Tongue (tissue), 2 donors: ENCODE measurements around the gene PRXL2B. TPM values are rescaled to one million over a fixed set of nuclear protein-coding genes. Genes with fewer than 3 reads are reported as not detected.

Source experiments
- DNase-seq: peaks from one replicate; pipeline ENCODE4 v3.0.0-alpha.2; 2015
- total RNA-seq: library from RNA; depleted of rRNA; stranded (reverse); fragments of >200 nt; gene quantifications from one replicate; pipeline ENCODE4 v1.2.3, GENCODE V29; 2014

The PRXL2B gene
- total RNA-seq, 1 donor from 2014 or later = 15.4 TPM

DNA sequence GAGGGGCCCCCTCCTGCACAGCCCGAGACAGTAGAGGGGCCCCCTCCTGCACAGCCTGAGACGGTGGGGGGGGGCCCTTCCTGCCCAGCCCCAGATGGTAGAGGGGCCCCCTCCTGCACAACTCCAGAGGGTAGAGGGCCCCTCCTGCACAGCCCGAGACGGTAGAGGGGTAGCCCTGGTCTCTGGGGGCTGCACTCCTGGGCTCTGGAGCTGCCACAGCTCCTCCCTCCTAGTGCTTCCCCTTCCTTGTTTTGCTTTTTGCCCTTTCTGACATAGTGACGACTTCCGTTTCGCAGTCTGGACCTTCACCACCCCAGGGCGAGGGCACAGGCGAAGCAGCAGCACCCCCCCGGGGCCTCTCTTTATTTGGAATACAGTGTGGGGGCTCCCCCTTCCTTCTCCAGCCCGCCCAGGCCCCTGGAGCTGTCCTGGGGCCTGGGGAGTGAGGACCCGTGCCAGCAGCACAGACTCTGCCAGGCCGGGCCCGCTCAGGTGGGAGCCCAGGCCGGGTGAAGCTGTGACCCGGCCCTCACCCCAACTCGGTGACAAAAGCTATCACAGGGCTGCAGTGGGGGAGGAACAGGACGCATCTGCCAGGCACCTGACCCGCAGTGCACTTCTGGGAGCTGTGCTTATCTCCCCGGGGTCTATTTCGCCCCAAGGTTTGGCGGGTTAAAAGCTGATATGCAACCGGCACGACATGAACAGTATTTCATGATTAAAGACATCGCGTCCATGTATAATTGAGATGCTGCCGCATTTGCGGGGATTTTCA is 1.1 kb upstream of the PRXL2B start:
- peak; percentile 75 for DNase-seq

DNA sequence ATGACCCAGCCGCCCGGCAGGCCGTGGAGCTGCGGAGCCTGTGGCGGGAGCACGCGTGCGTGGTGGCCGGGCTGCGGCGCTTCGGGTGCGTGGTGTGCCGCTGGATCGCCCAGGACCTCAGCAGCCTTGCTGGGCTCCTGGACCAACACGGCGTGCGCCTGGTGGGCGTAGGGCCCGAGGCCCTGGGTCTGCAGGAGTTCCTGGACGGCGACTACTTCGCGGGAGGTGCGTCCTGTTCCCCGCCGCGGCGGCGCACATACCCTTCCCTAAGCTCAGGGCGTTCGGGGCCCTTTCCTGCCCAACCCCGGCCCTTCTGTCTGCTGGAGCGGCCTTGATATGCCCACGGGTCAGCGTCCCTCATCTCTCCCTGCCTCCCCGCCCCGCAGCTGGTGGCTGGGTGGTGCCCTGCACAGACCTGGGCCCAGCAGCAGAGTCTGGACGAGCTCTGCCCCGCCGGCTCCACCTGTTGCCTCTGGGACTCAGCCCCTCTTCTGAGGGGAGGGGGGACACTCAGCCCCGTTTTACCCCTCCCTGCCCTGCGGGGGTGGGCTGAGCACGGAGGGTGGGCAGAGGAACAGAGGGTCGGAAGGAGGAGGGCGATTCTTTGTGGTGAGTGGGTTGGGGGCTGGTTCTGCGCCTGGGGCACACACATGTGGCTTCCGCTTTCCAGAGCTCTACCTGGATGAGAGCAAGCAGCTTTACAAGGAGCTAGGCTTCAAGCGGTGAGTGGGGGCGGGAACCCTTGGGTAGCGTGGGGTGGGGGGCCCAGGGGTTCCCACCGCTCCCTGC is 688 bp downstream of the PRXL2B start:
- DNase-seq = peak; percentile 38

DNA sequence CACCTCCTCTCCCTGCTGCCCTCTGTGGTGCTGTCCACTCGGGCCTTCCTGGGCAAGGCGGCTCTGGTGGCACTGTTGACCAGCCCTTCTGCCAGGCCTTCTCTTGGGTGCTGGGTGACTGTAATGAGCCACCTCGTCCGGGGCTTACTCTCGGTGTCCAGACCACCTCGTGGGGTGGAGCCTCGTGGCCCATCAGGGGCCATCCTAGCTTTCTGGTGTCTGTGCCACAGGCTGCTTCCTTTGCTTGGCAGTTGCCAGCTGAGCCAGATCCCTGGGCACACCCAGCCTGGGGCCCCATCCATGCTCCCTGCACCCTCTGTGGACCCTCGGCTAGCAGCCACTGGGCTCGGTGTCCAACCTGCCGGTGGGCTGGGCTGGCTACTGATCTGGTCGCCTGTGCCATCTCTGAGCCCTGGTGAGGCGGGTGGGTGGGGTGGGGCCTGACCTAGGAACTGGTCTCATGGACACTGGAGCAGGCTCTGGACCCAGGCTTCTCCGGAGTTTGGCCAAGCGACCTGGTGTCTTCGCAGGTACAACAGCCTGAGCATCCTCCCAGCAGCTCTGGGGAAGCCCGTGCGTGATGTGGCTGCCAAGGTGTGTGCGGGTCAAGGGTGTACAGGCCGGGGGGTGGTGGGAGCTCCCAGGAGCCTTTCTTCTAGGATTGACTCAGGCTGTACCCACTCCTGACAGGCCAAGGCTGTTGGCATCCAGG is 1.4 kb downstream of the PRXL2B start:
- DNase-seq = no peak

DNA sequence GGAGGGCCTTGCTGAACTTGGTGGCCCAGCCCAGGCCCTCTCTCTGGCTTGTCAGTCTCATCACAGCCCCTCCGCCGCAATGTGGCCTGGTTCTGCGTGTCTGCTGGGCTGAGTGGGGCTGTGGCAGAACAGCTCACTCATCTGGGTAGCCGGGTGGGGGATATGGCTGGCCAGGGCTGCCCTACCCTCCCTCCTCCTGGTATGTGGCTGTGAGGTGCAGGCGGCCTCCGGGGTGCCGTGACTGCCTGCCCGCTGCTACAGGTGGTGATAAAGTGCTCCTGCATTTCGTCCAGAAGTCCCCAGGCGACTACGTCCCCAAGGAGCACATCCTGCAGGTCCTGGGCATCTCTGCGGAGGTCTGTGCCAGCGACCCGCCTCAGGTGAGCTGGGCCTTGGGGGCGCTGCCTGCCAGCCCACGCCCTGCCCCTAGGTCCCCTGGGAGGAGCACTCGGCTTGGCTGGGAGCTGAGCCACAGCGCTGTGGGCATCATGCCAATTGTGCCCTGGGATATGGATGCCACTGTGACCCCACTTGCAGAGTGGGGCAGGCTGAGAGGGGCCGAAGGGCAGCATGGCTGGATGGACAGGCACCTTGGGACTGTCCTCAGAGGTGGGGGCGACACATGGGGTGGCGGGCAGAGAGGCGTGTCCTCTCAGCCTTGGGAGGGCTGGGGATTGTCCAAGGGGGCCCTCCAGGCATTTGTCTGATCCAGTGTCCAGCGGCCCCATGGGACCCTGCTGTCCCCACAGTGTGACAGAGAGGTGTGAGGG is 2.3 kb downstream of the PRXL2B start:
- no peak for DNase-seq

DNA sequence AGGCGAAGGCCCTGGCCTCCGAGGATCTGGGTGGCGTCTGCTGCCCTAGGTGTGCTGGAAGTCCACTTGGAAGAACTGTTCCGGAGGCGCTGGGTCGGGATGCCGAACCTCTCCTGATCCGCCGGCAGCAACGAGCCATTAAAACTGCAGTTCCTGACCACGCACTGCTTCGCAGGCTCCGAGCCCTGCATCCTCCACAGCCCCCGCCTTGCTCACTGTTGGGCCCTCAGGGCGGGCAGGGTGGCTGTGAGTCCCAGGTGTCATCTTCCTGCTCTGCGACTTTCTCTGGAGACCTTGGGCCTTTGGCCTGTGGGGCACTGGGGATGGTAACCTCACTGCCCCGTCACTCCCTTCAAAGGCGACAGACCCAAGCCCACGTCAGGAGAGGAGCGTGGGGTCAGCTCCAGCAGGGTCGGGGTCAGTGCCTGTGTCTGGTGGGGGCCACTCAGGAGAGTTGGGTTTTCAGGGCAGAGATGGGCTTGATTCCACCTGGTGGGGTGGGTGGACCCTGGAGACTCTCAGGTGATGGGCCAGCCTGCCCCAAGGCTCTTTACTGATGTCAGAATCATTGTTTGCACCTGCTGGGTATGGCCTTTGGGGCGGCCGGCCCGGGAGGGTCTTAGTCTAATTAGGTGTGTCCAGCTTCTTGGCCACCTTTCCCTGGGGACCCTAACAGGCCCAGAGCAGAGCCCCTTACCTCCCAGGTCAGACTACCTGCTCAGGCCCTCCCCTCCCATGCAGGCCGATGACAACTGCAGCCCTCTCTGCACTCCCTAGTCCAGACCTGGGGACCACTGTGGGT is 3.1 kb downstream of the PRXL2B start:
- DNase-seq = no peak

DNA sequence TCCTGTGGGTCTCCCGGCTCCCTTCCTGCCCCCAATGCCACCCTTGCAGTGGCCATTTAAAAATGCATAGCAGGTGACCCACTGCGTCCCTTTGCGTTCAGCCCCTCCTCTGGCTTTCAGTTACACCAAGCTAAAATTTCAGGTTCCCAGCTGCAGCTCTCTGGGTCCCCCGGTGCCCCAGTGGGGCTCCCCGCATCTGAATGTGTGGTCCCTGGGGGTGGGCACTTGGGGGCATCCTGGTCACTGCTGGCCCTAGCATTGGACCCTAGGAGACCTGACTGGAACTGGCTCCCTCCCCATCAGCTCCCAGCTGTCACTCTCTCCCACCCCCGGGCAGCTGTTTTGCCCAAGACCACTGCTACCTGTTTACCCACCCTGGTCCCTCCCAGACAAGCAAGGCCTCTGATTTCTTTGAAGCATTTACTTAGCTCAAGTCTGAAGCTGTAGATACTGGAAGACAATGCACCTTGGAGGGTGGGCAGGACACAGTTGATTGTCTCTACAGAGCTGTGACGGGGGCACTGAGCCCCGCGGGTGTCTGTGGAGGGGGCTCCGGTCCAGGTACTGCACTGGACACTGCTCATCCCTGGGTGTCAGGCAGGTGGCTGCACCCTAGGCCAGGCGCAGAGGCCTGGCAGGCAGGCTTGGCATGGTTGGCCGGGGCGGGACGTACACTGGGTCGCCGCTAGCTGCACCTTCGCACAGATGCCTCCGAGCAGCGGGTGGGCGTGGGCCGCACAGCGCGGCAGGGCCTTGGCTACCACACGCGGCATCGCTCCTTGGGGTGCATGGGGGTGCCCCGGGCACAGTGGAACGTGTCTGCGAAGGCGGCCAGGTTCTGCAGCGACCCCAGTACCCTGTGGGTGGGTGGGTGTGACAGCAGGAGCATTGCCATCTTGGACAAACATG is 3.9 kb downstream of the PRXL2B start:
- DNase-seq = no peak

DNA sequence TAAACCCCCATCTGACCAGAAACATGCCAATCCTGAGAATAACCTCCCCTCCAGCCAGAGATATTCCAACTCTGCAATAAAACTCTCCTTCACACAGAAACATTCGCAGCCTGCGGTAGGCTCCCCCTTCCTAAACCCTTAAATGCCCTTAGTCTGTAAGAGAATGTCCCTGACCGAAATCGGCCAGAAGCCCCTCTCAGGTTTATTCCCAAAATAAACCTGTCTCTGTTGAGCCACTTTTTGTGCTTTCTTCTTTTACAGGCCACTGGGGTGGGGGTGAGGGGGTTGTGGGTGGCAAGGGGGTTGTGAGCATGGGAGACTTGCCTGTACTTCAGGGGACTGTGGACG is 4.6 kb downstream of the PRXL2B start:
- DNase-seq = no peak

DNA sequence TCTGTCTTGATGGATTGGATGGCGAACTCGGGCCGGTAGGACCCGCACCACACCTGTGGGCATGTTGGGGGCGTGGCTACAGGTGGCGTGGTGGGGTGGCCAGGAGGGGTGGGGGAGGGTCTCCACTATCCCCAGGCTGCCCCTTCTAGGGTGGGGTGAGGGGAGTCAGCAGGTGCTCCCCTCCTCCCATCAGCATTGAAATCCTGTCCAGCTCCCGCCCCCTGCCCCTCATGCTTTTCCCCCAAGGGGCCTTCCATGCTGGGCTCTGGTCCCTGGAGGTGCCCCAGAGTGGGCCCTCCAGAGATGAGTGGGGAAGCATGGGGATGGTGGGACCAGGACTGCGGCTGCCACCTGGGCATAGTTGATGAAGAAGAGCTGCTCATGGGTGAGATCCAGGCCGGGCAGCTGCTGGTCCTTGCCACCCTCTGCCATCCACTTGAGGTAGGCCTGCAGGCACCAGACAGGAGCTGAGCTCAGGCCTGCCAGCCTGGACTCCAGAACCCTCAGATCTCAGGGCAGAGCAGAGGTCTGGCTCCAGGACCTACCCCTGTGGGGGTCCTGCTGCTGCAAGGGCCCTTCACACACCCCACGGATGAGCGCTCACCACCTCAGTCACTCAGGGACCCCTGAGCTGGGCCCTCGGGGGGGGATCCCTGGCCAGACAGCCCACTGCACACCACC is 5.1 kb downstream of the PRXL2B start:
- DNase-seq = no peak

DNA sequence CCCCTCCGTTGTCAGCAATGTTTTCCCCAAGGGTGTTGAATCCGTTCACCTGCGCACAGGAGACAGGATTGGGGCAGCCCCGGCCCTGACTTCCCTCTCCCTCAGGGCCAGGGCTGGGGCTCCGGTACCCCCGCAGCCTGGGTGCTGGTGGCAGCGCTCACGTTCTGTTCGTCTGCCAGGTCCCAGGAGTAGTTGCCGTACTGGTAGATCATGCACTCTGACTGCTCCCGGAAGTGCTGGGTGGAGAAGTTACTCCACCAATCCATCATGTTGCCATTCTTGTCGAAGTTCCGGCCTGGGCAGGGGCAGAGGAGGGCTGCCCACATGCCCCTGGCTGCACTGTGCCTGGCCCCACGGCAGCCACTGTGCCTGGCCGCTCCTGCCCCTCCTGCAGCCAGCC is 6.1 kb downstream of the PRXL2B start:
- no peak for DNase-seq

DNA sequence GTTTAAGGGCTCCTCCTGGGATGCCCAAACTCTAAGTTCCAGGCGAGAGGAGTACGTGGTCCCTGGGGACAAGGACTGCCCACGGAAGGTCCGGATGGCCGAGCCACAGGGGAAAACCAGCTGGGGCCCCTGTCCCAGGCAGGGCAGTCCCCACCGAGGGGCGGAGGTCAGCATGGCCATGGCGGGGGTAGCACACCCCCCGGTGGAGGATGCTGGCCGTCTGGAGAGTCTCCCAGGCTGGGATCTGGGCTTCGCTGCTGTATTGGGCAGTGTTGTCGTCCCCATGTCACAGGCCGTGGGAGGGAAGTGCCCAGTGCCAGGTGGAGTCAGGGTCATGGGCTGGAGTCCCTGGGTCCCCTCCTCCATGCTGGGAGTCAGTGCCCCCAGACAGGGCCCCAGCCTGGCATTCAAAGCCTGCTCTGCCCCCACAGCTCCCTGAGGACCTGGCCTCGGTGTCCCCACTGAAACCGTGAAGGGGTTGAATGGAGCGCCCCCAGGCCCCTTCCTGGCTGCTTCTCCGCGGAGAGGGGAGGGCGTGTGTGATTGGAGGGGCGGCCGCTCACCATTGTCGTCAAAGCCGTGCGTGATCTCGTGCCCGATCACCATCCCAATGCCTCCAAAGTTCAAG is 6.8 kb downstream of the PRXL2B start:
- DNase-seq = no peak

DNA sequence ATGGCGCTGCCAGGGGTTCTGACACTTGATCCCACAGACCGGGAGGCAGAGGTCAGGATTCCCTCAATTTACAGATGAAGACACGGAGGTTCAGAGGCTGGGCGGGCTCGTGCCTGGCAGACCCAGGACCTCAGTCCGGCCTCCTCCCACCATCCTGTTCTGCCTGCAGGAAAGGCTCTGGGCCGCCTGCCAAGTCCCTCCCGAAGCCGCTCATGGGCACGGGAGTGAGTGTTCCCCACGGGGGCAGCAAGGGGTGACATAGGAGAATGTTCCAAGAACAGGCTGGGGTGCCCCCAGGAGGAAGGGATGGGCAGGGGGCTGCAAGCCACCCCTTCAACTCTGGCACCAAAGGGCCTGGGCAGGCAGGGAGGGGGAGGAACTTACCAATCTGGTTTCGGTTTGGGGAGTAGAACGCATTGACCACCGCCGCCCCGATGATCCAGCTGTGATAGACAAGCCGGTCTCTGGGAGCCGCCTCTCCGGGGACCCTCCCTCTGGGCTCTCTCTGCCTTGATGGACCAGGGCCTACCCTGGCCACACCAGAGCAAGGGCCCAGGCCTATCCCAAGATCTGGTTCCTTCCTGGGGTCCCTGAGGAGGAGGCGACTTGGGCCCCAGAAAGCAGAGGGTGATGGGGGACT is 7.5 kb downstream of the PRXL2B start:
- peak; percentile 49 for DNase-seq

DNA sequence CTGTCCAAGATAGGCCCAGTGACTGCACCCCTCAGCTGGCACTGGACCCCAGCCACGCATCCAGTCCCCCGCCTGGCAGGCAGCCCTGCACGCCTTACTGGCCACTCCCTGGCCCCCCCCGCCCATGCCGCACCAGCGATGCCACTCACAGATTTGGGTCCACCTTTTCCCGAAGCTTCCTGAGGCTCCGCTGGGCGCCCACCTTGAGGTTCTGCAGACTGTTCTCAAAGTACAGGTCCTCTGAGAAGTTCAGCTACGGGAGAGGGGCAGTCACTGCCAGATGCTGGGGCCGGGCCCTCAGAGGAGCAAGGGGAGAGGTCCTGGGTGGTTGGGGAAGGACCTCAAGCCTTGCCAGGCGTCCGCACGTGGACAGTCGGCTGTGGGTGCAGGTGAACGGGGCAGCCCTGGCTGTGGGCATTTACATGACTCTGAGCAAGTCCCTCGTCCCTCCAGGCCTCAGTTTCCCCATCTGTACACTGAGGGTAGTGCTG is 8.1 kb downstream of the PRXL2B start:
- DNase-seq = no peak

DNA sequence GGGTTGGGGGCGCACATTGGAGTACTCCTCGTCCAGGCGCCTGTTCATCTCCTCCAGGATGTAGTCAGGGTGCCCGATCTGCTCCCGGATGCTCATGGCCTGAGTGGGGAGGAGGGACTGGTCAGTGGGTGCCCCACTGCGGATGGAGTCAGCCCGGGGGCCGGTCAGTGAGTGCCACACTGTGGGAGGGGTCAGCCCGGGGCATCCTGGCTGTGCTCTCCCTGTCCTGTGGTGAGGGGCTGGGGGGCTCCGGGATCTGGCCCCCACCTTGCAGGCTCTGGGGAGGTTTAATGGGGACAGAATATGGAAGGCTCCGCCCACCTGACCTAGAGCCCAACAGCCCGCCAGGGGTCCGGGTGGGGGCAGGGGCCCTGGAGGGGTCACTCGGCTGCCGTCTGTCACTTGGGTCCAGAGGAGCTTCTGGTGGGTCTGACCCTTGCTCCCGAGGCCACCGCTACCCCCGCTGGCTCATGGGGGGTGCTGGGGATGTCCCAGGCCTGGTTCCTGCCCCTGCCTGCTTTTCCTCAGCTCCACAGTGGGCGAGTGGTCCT is 8.8 kb downstream of the PRXL2B start:
- no peak for DNase-seq

DNA sequence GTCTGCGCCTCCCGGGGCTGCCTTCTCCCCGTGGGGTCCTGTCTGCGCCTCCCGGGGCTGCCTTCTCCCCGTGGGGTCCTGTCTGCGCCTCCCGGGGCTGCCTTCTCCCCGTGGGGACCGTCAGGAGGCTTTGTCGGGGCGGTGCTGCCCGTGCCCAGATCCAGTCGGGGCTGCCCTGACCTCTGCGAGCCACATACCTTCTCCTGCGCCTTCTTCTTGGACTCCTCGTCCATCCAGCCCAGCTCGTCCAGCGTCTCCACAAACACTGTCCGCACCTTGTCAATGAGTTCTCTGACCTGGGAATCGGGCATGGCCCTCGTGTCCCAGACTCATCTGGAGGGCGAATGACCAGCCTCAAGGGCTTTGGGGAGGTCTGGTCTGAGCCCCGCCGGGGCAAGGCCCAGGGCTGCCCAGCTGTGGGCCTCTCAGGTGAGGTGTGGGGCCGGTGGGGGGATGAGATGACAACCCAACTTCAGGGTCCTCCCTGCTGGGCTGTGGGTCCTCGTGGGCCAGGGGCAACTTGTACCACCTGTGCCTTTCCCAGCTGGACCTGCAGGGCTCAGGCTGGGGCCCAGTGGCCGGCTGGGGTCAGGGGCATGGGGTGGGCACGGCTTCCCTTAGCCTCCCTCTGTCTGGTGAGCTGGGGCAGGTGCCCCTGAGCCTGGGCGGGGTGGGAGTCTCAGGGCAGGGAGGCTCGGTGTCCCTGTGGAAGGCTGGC is 9.4 kb downstream of the PRXL2B start:
- no peak for DNase-seq

DNA sequence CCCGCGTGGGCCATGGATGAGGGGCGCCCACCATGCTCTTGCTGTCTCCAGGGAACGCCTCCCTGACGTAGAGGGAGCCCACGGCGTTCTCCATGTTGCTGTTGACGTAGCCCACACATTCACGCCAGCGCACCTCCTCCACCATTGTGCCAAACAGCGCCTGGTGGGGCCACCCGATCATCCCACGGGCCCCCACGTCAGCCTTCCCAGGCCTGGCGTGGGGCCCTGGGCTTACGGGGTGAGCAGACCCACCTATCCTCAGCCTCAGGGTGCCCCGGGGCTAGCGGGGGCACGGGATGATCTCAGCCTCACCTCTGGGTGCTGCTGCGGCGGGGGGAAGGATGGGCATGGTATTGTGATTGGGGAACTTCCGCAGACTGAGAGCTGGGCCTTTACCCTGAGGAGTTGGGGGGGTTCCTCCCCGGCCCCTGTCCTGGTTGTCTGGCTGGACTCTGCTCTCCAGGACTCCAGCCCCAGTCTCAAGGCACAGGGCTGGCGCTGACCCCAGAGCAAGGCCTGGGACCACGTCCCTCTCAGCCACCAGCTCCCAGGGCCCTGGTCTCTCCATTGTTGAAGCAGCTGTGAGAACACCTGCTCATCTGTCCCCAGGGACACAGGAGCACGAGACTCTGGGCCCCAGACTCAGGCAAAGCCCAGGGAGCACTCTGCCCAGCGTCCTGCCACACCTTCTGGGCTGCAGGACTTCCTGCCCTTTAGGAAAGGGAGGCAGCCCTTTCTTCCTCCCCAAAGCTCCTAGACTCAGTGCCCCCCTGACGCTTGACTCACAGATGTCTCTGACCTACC is 10.2 kb downstream of the PRXL2B start:
- DNase-seq = no peak

DNA sequence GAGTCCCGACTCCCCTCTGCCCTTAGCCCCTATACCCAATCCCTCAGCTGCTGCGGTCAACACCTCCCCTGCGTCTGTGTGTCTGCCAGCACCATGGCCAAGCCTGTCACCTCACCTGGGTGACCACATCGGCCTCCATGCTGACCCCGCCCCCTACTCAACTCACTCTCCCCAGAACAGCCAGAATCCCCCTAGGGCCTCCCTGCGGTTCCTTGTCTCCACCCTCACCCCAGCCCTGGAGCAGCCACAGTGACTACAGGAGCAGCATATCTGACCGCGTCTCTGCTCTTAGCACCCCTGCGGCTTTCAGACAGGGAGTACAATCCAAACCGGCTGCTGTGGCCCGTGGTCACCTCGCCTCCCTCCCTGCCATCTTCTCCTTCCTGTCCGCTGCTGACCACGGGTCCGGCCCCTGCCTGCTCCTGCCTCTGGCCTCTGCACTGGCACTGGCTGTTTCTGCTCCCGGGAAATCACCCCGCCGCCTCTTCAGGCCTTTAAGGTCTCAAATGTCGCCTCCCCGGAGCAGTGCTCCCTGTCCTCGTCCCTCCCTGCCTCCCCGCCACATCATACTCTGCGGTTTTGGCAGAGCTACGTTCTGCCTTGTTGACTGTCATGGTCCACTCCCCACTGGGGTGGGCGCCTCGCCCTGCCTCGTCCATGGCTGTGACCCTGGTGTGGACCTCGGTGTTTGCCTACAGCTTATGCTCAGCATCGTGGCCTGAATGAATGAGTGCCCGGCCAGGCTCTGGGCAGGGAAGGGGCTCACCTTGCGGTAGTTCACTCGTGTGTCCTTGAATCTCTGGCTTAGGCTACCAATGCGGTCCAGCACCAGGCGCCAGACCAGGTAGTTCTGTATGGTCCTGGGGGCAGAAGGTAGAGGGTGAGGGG is 11.1 kb downstream of the PRXL2B start:
- no peak for DNase-seq
